ENCODE measurements around the gene SPON2.

SPON2 gene

DNA sequence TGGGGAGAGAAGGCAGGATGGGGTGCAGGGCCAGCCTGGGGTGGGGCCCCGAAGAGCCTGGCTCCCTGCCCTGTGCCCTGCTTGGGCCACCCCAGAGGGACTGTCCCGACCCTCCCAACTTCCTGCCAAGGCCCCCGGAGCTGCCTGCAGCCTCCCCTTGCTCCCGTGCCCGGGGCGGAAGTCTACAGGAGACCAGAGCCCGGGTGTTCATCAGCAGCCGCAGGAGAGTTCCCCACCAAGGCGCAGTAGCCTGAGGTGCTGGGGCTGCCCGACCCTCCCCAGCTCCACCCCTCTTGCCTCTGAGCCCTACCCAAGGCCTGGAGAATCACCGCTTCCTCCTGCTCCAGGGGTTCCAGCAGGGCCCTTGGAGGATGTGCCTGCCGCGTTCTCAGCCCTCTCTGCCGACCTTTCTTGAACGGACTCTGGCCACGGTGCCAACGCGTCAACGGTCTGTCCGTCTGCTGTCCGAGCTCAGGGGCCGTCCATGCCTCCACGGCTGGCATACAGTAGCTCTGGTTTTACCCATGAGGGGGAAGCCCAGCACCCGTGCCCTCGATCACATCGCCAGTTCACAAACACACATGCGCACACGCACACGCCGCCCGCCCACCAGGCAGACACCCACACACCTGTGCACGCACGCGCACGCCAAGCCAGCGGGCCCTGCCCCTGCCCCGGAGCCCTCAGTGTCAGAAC lies 36.0 kb upstream of the SPON2 start:
- no peak for DNase-seq

GRCh38 chr4:1207603-1208265 lies 35.4 kb upstream of the SPON2 start:
- no peak for DNase-seq

- no peak for DNase-seq
These were observed 34.7 kb upstream of the SPON2 start for GRCh38 chr4:1207157-1207470.

DNA sequence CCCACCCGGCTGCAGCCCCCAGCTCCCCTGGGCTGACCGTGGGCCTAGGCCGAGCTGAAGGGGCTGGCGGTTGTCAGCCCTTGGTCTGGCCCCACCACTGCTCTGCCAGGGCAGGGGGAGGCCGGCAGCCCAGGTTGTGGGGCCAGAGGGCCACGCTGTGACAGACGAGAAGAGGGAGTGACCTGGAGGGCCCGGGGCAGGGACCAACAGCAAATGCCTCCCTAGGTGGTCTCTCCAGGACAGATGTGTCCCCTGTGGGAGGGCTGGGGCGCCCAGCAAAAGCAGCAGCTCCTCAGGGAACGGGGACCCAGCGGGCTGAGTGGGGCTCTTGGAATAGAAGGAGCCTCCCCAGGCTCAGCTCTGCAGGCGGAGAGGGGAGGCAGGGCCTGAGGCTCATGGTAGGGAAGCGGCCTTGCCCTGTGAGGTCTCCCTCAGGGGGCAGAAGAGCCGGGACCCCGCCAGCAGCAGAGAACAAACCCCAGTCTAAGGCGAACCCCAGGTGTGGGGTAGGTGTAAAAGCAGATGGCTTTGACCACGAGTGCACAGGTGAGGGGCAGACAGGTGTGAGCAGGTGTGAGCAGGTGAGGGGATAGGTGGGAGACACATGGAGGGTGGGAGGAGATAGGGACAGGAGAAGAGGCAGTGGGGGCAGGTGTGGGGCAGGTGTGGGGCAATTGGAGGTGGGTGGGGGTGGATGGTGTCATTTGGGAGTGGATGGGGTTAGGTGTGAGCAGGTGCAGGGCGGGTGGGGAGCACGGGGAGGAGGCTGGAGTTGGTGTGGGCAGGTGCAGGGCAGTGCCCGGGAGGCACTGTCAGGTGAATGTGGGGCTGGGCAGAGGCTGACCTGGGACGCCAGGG lies 34.1 kb upstream of the SPON2 start:
- DNase-seq = no peak

GRCh38 chr4:1205586-1206298 lies 33.4 kb upstream of the SPON2 start:
- DNase-seq = no peak

DNA sequence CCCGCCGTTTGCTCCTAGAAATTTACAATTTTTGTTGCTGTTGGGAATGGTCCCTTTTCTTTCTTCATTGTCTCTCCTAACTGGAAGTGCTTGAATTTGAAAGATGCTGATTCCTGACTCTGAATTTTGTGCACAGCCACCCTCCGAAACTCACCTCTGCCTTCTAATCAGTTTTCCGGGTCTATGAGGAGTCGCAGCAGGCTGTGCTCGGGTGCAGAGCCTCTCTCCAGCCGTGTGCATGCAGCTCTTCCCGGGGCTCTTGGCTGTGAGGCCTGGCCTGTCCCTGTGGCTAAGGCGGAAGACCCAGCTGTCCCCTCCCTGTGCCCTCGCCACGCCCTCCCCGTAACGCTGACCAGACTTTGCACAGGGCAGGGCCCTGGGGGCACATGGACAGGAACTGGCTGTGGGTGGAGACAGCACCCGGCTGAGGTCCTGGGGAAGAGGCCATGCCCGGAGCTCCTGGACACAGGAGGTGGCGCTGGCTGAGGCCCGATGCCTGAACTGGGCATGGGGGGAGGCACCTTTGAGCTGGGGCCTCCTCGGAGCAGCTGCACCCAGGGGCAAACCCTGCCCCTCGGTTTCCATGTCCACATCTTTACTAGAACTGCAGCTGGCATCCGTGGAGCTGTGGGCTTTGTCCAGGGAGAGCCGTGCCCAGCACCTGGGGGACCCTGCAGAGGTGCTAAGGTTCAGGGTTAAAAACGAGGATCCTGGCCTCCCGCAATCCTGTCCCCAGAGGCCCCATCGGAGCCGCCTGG lies 32.6 kb upstream of the SPON2 start:
- DNase-seq = no peak

GRCh38 chr4:1204286-1204827 lies 32.0 kb upstream of the SPON2 start:
- DNase-seq = no peak

DNA sequence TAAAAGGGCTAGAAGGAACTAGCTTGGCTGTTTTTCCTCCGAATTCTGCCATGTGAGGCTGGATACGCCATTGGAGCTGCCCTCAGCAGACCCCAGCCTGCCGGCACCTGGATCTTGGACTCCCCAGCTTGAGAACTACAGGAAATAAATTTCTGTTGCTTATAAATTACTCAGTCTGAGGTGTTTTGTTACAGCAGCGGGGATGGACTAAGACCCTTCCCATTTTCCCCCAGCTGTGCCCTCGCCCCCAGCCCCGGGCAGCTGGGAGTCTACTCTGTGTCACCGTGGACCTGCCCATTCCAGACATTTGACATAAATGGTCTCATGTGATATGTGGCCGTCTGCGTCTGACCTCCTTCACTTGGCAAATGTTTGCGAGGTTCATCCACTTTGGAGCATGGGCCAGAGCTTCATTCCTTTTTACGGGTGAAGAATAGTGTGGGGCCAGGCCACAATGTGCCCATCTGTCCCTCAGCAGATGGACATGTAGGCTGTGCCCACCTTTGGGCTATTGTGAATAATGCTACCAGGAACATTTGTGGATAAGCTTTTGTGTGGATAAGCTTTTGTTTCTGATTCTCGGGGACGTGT lies 30.7 kb upstream of the SPON2 start:
- no peak for DNase-seq

DNA sequence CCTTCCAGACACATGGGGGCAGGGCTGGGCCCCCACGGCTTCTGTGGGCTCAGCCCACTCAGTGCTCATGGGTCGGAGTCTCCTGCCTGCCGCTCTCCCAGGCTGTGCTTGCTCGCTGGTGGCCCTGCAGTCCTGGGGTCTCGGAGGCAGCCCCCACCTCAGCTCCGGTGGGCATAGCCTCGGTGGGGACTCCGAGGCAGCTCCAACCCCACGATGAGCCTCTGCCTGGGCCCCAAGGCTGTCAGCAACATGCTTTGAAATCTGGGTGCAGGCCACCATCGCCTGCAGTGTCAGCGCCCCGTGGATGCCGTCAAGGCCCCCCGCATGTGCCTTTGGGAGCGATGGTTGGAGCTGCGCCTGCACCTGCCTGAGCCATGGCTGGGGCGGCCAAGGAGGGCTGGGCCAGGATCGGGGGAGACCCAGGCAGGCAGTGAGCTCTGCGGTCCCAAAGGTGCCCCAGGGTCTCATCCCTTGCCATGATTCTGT lies 30.2 kb upstream of the SPON2 start:
- DNase-seq = no peak

GRCh38 chr4:1201851-1202525 lies 29.6 kb upstream of the SPON2 start:
- DNase-seq = no peak

DNA sequence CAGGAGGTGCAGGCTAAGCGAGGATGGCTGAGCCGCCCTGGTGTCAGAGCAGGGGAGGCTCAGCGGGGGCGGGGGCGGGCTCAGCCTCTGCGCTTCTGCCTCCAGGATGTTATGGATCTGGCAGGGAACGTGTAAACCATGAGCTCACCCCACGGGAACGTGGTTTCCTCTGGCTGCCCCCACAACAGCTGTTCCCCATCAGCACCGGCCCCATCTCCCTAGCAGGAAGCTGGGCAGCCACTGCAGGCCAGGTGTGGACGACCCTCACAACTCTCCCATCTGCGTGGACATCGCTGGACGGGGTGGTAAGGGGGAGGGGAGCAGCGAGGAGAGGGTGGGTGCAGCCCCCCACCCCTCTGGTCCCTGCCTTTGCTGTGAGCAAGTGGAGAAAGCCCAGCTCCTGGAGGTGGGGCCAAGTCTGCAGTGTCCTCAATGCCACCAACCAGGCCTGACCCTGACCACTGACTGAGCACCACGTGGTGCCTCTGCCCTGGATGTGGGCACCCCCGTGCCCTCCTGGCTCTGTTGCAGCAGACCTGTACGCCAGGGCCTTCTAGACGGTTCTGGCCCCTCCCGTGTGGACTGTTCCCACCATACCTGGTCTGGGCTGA lies 28.1 kb upstream of the SPON2 start:
- DNase-seq = no peak

DNA sequence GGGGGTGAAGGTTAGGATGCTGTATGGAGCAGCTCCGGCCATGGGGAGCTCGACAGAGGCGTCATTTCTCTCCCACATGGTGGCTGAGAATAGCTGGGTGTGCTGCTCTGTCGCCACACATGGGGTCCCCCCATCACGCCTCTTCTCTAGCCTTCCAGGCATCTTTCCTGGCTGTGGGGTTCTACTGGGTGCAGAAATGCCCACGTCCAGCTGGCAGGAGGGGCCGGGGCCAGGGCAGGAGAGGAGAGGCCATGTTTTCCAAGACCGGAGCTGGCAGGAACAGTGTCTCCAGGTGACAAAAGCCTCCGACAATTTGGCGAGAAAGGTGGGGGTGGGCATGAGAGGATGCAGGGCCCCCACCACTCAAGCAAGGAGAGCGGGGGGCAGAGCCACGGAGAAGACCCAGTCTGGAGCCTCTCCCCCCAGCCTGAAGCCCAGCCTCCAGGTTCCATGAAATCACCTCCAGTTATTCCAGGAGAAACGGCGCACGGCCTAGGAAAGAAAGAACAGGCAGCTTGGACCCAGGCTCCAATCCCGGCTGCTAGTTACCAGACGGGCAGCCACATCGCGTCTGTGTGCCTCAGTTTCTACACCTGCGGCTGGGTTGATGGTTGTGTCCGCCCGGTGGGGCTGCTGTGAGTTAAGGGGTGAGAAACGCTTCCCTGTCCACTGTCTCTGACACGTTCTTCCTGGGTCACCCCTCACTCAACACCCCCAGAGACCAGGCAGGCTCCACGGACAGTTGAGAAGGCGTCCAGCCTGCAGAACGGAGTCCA lies 27.4 kb upstream of the SPON2 start:
- no peak for DNase-seq

DNA sequence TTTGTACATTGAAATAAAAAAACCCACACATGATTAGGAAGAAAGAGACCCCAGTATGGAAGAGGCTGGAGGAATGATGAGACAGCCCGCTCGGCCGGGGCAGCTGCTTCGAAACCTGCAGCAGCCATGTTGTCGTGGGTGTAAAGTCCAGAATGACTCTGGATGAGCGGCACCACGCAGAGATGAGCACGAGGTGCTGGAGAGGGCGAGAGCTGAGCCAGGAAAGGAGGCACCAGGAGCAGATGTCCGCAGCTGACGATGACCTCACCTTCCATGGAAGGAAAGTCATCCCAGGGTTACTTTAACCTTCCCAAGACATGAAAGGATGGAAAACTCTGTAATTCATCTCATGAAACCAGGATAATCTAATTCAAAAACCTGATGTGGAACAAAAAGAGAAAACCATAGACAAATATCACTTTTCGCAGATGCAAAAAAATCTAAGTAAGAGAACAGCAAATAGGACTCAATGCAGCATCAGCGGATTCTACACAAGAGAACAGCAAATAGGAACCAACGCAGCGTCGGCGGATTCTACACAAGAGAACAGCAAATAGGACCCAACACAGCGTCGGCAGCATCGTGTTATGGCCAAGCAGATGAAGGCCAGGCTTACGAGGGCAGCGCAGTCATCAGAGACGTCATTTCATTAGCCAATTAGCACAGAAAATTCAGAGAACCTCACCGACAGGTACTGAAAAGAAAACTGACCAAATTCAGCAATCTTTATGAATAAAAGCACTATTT lies 25.9 kb upstream of the SPON2 start:
- no peak for DNase-seq

DNA sequence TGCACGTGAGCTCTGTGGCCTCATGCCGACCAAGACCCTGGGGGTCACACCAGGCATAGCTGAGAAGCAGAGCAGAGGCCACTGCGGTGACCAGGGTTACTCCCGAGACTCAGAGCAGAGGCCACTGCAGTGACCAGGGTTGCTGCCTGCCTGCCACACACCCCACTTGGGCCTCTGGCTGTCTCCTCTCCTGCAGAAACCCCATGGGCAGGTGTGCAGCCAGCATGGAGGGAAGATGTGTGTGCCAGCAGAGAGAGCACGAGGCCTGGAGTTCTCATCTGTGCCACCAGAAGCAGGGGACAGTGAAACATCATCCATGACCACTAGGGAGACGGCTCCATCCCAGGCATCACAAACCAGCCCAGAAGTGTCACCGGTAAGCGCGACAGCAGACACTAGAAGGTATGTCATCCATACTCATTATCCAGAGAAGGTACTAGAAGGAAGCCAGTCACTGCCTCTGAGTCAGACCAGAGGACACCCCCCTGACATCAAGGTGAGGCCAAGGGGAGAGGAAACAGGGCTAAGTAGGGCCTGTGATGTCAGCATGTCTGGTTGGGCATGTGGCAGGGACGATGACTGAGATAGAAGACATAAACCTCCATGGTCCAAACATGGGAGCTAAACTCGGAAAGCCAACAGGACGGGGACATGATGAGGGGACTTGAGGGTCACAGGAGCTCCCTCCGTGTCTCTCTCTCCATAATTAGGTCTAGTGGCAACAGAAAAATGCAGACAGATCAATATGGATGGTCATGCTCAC lies 24.2 kb upstream of the SPON2 start:
- no peak for DNase-seq

DNA sequence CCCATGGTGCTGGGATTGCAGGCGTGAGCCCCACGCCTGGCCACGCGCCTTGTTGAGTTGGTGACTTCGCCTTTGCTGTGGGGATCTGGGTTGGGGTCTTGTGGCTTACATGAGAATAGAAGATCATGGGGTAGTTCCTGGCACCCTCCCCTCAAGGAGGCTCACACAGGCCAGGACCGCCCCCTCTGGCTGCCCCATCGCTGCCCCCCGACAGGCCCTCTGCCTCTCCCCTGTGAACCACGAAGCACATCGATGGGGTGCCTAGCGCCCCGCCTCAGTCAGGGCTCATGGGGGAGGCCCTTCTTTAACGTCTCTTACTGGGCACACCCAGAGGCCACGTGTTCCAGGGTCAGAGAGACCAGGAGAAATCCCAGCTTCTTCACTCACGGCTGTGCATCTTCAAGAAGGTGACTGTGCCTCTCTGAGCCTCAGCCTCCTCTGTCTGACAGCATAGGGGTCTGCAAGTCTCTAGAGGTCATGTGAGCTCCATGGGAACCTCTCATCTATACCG lies 23.6 kb upstream of the SPON2 start:
- no peak for DNase-seq

DNA sequence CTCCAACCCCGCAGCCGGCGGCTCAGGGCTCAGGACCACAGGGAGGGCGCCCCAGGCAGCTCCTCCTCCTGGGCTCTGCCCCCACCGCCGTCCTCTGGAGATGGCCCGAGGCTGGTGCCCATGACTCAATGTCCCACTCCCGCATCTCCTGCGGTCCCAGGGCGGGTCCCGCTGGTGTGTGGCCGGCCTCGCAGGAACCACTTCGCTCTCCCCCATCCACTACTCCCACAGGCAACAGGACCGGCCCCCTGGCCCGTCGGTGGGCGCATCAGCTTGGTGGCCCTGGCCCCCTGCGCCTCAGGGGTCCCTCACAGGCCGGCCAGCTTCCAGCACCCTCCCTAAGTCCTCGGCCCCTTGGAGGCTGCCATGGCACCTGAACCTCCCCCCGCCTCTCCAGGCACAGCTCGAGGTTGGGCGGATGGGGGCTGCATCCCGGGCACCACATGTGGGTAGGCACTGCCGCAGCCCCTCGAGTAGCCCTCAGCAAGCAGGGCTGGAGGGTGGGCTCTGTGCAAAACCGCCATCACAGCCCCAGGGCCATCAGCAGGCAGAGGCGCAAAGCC lies 22.8 kb upstream of the SPON2 start:
- no peak for DNase-seq

DNA sequence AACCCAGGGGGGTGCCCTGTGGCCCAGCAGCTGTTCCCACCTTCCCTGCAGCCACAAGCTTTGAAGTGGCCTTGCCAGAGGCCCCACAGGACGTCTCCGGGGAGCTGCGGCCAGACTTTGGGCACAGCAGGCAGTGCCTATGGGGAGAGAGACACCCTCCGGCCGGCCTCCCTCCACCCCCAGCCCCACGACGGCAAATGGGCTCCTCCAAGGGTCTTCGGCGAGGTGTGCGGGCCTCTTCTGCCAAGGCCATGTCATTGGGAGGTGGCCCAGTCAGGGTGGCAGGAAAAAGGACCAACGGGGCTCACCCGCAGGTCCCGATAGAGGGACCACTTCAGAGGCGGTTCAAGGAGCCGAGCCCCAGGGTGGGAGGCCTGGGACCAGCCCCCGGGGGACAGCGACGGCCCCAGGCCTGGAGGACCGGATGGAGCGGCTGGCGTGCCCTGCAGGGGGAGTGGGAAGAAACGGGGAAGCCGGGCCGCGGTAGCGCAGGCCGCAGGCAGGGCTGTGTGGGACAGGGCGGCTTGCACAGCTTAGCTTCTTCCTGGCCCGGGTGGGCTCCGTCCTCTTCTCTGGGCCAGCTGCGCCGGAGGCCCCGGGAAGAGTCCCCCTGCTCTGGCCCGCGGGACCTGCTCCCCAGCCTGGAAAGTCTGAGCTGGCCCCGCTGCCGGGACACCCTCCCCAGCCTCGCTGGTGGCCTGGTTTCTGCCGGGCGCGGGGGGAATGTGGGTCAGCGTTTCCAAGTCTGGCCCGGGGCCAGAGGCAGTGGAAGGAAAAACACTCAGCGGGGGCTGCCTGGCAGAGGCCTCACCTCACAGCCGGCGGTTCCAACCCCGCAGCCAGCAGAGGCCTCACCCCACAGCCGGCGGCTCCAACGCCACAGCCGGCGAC lies 21.9 kb upstream of the SPON2 start:
- no peak for DNase-seq
